Daoy (cell line): ENCODE results near the gene PNPLA1. TPM values are rescaled to one million over a fixed set of nuclear protein-coding genes. Genes with fewer than 3 reads are reported as not detected.

Experiments used
- DNase-seq: peaks from one replicate; pipeline ENCODE4 v3.0.0-alpha.2; 2015; ENCODE audit warnings: low read depth
- total RNA-seq: library from RNA; depleted of rRNA; stranded (reverse); fragments of >200 nt; shearing (Covaris generic); gene quantifications from 2 replicates; pipeline ENCODE4 v1.2.3, GENCODE V29; 2014

The PNPLA1 gene
- total RNA-seq, 1 experiment from 2014 or later: not detected

DNA sequence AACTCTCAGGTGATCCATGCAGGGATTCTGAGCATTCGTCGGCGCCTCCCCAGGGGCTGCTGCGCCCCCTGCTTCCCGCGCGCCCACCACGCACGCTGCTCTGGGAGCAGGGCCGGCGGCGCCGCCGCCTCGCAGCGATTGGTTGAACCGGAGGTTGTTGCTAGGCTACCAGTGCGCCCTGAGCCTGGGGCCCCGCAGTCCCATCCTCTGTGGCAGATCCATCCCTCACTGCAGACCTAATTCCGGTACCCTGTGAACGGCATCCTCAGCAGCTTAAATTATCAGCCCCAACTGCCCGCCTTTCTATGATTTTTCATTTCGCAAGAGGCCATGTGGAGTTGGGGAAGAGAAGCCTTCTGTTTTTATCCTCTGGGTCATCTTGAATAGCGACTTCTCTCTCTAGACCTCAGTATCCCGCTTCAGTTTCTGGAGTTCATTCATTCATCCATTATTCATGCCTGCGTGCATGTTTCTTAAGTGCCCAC is 15.4 kb downstream of the PNPLA1 start:
- DNase-seq: no peak

DNA sequence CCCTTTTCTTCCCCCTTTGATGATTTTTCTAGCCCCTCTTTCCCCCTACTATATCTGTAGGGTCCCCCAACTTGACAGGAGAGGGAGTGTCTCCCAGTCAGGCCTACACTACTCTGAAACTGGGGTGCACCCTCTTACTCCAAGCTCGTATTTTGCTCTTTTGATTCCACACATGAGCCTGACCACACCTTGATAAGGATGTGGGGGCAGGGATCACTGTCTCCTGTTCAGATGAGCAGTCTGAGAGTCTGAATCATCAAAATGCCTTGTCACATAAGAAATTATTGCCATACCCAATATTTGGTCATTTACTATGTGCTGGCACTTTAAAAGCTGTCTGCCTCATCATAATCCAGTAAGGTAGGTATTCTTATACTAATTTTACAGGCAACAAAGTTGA is 15.9 kb downstream of the PNPLA1 start:
- DNase-seq: no peak

DNA sequence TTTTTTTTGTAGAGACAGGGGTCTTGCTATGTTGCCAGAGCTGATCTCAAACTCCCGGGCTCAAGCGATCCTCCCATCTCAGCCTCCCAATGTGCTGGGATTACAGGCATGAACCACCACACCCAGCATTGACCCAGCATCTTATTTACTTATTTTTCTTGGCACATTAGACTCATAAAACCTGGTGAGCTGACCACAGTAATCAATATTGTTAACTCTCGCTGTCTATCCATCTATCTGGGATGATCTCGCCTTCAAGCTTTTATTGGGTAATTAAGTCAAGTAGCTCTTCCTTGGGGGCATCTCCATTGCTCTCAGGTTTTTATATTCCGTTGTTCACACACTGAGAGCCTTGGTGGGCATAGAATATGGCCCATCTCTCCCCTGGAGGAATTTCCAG is 17.0 kb downstream of the PNPLA1 start:
- no peak for DNase-seq

DNA sequence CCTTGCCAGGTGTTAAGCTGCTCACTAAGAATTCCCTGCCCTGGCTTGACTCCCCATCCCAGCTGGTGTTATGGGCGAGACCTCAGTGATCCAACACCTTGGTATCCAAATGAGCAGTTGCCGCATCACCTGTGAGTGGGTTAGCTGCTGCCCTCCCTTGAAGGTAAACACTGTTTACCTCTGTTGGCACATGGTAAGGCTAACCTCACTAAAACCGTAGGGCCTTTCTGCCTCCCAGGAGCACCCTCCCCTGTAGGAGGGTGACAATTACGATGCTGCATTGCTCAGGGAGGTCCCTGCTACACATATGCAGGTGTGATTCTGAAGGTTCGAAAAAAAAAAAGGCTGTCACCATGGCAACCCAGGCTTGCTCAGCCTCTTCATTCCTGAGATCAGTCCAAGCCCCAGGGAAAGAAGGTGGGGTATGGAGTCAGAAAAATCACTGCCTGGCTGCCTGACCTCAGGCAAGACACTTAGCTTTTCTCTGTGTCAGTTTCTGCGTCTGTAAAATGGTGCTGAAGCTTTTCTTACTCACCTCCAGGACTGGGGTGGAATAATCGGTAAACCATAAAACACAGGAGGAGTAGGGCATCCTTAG is 19.5 kb downstream of the PNPLA1 start:
- DNase-seq: no peak

DNA sequence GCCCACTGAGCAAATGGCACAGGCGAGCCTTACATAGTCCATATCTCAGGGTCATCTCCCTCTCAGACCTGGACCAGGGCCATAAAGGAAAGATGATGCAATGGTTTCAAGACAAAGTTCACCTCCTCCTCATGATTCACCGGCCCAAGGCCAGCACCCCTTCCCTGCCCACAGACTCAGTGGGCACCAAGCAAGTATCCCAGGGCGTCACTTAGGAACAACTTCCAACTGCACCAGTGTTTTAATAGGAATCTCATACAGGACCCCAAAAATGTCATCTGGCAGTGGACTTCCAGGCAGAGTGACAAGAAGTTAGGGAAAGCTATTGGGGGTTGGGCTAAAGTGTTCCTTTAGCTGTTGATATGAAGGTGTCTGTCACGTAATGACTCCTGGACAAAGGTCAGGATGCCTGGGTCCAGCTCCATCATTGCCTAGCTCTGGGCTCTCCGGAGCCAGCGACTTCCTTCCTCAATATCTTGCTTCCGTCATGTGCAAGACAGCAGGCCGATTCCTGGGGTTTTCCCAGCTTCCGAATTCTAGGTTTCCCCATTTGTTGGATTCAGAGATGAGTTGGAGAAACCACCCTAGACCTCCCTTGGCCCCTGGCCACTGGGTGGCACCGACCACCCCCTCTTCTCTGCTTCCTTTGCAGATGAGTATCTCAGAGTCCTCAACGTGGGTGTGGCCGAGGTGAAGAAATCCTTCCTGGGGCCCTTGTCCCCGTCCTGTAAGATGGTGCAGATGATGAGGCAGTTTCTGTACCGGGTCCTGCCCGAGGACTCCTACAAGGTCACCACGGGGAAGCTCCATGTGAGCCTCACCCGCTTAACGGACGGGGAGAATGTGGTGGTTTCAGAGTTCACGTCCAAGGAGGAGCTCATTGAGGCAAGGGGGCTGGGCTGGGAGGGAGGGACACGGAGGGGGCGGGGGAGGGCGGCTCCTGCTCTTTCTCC is 21.1 kb downstream of the PNPLA1 start:
- DNase-seq: peak; percentile 46

DNA sequence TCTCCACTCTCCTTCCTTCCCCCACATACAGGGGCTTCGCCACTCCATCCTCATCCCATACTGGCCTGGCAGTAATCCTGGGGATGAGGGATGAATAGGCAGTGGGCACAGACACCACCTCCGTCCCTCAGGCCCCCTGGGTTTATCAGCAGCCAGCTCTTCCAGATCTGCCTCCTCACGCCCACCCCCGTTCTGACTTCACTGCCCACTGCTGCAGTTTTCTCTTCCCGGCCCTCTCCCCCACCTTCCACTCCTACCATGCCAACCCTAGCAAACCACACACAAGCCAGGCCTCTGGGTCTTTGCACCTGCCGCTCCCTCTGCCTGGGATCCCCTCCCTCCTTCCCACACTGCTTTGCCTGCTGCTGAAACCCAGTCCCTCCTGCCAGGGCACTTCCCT is 22.3 kb downstream of the PNPLA1 start:
- DNase-seq: no peak

DNA sequence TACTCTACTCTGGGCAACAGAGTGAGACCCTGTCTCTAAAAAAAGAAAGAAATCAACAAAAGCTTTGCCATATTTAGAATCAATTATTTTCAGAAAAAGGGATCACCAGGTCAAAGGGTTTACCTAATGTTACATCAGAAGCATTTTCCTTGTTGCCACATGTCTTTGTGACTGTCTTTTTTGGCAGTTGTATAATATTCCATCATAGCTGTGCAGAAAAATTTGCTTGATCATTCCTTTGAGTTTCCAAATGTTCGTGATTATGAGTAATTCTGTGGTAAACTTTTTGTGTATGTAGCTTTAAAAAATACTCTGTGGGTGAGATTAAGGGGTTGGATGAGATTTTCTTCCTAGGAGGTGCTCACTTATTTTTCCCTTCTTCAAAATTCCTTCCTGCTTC is 26.4 kb downstream of the PNPLA1 start:
- no peak for DNase-seq

DNA sequence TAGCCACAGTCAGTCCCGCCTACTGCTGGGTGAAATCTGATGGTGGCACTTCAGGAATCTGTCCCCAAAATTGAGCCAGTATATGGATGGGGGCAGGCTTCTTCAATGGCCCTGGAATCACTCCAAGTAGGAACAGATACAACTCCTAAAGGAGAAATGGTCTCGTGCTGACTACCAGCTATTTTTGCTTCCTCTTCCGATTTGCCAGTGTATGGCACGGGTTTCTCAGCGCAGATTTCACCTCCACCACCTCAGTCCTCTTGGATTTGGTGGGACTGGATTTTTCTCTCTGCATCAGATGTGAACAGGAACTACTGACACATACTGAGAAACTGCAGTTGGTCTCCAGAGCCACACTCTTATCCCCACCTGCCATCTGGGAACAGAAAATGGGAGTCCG is 27.2 kb downstream of the PNPLA1 start:
- DNase-seq: no peak

DNA sequence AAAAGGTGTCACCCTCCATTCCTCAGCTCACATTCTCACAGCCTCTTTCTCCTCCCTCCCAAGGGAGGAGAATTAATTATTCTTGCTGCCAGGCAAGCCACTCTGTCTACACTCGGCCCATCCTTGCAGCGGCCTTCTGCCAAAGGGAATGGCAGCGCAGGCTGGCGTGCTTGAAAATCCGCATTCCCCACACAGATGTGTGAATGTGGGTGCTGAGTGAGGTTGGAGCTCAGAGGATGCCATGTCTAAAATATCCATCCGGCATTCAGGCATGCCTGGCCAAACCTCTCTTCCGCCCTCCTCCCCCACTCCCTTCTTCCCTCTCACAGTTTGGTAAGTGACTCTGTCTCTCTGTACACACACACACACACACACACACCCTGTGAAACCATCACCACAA is 27.7 kb downstream of the PNPLA1 start:
- no peak for DNase-seq

DNA sequence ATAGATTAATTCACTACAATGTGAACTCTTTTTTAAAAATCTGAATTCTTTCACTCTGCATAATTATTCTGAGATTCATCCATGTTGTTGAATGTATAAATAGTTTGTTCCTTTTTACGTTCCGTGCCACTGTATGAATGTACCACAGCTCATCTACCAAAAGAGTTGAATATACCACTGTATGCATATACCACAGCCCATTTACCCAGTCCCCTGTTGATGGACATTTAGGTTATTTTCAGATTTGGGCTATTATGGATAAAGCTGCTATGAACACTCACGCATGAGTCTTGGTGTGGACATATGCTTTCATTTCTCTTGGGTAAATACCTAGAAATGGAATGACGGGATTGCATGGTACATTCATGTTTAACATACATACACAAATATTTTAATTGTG is 28.2 kb downstream of the PNPLA1 start:
- no peak for DNase-seq

DNA sequence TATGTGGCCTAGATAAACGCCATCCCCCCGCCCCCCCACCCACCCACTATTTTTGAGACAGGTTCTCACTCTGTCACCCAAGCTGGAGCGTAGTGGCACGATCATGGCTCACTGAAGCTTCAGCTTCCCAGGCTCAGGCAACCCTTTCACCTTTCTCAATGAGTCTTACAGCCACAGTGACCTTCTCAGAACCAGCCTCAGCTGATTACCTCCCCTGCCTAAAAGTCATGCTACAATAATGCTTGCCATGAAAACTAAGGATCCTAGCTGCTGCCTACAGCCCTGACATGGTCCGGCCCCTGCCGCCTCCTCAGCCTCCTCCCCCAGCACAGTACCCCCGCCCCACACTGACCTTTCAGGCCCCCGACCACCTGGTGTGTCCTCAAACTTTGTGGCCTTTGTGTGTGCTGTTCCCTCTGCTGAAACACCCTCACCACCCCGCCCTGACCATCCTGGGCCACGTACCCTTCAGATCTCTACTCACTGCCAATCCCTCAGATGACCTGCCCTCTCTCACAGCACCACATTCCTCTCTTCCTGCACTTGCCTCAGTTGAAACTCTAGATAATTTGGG is 31.3 kb downstream of the PNPLA1 start:
- DNase-seq: no peak

DNA sequence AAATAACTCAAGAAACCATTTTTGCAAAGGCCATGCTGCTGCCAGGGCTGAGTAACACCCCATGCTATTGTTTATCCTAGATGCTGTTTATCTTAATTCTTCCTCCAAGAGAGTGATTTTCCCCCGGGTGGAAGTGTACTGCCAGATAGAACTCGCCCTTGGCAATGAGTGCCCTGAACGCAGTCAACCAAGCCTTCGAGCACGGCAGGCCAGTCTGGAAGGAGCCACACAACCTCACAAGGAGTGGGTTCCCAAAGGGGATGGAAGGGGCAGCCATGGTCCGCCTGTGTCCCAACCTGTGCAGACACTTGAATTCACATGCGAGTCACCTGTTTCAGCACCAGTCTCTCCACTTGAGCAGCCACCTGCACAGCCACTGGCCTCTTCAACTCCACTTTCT is 31.9 kb downstream of the PNPLA1 start:
- DNase-seq: no peak

DNA sequence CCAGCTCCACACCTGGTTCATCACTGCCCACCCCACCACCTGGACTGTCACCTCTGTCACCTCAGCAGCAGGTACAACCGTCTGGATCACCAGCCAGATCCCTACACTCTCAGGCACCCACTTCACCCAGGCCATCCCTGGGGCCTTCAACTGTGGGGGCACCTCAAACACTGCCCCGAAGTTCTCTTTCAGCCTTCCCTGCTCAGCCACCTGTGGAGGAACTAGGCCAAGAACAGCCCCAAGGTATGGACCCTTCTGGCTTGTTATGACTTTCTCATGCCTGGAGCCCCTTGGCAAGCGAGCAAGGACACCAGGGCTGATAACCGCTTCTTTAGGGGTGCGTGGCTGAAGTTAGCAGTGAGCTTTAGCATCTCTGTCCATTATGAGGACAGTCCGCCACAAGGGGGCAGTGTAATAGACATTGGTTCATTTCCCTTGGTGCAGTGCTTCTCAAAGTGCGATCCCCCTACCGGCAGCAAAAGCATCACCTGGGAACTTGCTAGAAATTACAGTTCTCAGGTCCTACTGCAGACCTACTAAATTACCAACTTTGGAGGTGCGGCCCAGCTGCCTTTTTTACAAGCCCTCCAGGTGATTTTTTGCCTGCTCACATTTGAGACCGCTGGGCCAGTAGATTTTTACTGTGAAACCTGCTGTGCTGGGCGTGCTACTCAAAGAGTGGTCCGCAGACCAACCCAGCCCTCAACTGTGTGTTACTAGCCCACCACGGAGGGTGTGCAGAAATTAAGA is 32.5 kb downstream of the PNPLA1 start:
- DNase-seq: peak; percentile 88

DNA sequence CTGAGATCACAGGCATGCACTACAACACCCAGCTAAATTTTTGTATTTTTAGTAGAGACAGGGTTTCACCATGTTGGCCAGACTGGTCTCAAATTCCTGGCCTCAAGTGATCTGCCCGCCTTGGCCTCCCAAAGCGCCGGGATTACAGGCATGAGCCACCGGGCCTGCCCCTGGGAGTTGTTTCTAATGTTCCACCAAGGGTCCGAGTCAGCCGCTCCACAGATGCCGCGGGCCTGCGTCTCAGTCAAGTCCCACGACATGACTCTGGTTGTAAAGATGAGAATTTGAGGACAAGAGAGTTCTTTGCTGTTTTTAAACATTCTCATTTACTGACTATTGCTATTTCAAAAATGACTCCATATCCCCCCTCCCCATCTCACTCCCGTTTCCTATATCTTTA is 36.0 kb downstream of the PNPLA1 start:
- no peak for DNase-seq

DNA sequence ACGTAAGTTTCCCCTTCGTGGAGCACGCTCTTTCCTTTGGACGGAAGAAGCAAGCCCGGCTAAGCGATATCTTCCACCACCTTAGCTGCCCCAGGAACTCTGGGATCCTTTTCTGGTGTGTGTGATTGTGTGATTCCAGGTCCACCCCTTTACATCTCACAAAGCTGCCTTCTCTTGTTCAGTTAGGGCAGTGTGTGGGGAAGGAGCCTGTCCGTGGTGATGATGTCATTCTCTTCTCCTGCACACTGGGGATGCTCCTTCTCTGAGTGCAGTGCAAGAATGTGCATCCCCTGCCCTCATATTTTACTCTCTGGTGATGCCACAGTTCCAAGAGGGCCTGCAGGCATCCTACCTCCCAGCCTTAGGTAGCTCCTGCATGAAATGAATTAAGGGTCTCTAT is 36.5 kb downstream of the PNPLA1 start:
- no peak for DNase-seq

DNA sequence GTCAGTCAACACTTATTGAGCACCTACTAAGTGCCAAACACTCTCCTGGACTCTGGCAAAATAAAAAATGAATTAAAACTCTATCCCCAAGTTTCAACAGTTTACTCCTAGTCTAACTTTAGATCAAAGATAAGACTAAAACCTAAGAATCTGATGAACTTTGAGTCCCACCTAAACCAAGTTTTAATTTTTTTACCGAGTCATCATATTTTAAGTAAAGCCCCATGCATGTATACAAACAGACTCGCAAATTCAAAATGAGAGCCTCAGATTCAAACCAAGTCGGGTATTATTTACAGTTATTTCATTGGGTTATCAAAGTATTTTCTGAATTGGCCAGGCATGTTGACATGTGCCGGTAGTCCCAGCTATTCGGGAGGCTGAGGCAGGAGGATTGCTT is 38.7 kb downstream of the PNPLA1 start:
- DNase-seq: no peak

DNA sequence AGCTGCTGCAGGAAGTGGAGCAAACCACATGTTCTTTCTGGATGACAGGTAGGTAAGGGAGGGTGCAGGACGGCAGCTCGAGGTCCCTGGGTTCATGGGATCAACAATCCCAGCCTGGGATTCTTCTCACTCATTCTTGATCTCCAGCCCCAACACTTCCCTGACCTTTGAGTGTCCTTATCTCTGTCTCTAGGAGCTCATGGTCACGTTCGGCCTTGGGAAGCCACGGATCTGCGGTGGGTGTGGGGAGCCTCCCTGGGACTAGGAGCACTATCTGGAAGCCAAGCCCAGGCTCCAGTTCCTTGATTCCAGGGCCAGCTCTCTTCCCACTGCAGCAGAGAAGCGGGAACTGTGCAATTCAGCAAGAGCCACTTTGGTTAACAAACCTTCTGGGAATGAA is 39.3 kb downstream of the PNPLA1 start:
- no peak for DNase-seq

DNA sequence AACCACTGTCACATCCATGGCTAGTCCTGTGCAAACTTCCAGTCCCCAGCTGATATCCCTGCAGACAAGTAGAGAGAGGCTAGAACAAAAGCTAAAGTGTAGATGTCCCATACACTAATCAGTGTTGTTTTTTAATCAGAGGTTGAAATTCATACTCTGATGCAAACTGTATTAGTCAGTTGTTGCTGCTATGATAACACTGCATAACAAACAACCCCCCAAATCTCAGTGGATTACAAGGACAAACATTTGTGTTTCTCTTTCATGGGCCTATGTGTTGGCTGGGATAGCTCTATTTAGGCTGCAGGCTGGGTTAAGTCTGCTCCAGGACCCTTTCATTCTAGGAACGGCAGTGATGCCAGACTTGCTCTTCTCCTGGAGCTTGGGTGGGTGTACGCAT is 40.0 kb downstream of the PNPLA1 start:
- no peak for DNase-seq

DNA sequence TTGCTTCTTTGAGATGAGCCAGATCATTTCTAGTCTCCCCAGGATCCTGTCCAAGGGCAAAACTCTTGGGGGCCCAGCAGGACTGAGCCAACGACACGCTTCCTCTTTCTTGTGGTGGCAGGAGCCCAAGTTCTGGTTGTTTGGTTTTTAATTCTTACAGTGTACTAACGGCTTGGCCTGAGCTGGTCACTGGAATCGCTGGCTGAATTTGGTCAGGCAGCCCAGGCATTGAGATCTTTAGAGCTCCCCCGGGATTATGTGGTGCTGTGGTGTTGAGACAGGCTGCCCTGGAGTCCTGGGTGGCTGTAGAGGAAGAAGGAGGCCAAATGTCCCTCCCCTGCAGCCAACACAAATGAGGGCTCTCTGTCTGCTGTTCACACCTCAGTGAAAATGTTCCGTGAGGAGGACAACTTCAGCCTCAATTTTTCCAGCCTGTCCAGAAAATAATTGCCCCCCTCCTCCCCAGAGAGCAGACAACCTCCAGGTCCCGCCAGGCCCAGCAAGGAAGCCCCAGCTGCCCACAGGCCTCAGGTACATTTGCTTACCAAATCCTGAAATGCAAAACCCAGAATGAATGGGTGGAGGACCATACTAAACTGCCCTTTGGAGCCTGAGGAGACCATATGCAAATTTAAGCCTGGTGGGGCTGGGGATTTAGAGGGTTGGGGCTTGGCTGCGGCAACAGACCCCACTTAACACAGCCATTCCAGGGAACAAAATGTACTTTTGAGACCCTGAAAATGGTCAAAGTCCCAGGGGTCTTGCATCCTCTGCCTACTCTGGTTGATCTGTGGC is 43.2 kb downstream of the PNPLA1 start:
- DNase-seq: no peak

DNA sequence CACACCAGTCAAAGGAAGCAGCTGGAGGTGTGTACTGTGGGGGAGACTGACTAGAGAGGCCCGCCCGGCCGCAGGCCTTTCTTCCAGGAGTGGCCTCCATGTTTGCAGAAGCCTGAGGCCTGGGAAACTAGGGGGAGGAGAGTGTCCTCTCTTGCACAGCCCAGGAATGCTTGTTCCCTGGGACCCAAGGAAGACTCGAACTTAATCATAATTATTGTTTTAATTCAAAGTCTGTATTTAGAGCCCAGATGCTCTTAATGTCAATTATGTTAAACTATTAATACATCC is 43.7 kb downstream of the PNPLA1 start:
- DNase-seq: no peak

DNA sequence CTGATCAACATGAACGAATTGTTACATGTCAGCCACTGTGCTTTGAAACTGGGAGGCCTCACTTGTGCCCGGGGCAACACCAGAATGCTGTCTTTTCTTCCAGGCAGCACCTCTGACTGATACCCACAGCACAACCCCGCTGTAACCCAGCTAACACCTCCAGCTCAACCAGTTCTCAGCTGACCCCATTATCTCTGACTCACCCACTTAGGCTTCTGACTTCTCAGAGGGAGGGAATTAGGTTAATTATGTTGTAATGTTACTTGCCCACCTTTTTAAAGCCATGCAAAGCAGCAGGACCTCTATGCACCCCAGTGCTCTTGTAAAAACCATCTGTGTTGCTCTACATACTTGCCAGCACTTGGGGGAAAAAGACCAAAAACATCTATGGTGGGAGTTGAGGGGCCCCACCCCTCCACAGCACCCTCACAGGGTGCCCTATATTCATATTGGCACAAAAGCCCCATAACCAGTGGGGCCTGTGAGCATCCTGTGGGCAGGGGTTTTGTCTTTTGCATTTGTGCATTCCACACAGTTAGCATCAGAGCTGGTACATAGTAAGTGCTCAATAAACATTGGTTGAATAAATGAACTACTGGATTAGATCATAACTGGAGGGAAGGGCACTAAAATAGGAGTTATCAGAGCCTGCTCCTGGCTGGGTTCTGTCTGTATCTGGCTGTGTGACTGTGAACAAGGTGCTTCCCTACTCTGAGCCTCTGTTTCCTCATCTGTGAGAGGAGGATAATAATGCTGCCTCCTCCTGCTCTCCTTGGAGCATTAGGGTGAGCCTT is 44.6 kb downstream of the PNPLA1 start:
- DNase-seq: peak; percentile 89
